HG03097 (cell line): Measurements from ENCODE around the gene R3HDM4.
"Not testable (repeated sequence)": the region's sequence is repeated elsewhere in the genome, so short reads cannot be mapped to it uniquely, and the experiment has no call there.

Experiments used
- ATAC-seq: cut with Tn5 transposase; IDR thresholded peaks from one replicate; pipeline ENCODE4 v1.9.1; 2021; ENCODE audit not compliant: unreplicated experiment, low FRiP score

Gene R3HDM4

GRCh38 chr19:913080-913748 is at the start of gene R3HDM4:
R3HDM4 (minus strand) TSS chr19:913219; CDS start chr19:913157, 62 bp downstream.
- ATAC-seq: peak; percentile 48

- ATAC-seq: no peak
These were observed 49.0 kb upstream of the R3HDM4 start for GRCh38 chr19:961866-962620.

DNA sequence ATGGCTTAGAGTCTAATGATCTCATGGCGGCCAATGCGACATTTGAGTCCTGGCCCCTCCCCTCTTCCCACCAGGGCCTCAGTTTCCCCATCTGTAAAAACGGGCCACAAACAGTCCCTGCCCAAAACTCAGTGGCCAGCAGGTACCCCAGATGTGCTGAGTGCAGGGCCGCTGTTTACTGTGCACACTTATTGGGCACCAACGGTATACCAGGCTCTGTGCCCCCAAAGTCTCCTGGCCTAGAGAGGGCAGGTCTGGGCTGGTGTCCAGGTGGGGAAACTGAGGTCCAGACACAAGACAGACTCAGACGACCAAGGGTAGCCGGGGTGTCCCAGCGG is 47.6 kb upstream of the R3HDM4 start:
- ATAC-seq: no peak

- no peak for ATAC-seq
These were observed 47.0 kb upstream of the R3HDM4 start for GRCh38 chr19:960020-960419.

GRCh38 chr19:958967-959855 is 46.2 kb upstream of the R3HDM4 start:
- no peak for ATAC-seq

- not testable (repeated sequence) for ATAC-seq
These were observed 44.6 kb upstream of the R3HDM4 start for GRCh38 chr19:957578-957977.

GRCh38 chr19:956766-957440 is 43.9 kb upstream of the R3HDM4 start:
- ATAC-seq: no peak

DNA sequence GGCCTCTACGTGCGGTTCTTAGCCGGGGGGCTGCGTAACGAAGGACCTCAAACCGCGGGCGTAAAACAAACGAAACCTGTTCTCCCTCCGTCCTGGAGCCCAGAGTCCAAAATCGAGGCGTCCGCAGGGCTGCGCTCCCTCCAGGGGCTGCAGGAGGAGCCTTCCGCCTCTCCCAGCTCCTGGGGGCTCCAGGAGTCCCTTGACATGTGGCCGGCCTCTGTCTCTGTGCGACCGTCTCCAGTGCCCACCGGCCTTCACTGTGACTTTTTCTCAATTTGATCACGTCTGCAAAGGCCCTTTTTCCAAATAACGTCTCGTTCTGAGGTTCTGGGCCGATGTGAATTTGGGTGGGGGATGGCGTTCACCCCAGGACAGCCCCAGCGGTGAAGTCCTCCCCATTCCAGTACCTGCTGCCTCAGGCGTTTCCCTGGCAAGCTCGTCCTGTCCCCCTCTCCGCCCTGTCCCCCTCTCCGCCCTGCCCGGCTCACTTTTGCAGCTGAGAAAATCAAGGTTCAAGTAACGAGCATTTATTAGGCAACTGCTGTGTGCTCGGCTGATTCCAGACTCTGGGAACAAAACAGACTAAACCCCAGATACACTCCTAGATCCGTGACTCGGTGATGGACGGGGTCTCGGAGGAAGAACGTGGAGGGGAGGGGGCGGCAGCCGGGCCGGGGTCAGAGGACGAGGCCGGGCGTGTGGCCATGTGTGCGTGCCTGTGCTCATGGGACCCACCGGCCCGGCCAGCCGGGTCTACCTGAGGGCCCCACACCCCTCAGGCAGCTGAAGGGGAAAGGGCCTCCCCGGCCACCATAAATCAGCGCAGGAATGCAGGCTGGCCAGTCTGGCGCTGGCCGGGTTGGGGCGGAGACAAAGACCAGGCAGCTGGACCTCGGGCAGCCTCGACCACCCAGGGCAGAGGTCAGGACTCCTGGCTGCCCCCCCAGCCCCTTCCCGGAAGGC is 43.1 kb upstream of the R3HDM4 start:
- no peak for ATAC-seq

GRCh38 chr19:954672-955494 is 41.9 kb upstream of the R3HDM4 start:
- ATAC-seq: no peak

- ATAC-seq: no peak
These were observed 41.3 kb upstream of the R3HDM4 start for GRCh38 chr19:954272-954671.

- ATAC-seq: no peak
These were observed 40.6 kb upstream of the R3HDM4 start for GRCh38 chr19:953445-954271.

- no peak for ATAC-seq
These were observed 39.8 kb upstream of the R3HDM4 start for GRCh38 chr19:952680-953444.

DNA sequence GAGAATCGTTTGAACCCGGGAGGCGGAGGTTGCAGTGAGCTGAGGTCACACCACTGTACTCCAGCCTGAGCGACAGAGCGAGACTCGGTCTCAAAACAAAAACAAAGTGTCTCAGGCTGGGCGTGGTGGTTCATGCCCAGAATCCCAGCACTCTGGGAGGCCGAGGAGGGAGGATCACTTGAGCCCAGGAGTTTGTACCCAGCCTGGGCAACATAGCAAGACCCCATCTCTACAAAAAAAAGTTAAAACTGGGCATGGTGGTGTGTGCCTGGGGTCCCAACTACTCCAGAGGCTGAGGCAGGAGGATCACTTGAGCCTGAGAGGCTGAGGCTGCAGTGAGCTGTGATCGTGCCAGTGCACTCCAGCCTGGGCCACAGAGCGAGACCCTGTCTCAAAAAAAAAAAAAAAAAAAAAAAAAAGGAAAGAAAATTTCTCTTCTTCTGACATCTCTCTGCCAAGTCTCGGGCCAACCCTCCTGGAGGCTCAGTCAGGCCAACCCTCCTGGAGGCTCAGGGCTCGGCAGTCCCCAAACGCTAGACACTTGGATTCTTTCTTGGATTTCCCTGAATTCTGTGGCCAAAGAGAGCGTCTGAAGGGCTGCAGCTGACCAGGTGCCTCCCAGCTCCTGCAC is 39.1 kb upstream of the R3HDM4 start:
- no peak for ATAC-seq

DNA sequence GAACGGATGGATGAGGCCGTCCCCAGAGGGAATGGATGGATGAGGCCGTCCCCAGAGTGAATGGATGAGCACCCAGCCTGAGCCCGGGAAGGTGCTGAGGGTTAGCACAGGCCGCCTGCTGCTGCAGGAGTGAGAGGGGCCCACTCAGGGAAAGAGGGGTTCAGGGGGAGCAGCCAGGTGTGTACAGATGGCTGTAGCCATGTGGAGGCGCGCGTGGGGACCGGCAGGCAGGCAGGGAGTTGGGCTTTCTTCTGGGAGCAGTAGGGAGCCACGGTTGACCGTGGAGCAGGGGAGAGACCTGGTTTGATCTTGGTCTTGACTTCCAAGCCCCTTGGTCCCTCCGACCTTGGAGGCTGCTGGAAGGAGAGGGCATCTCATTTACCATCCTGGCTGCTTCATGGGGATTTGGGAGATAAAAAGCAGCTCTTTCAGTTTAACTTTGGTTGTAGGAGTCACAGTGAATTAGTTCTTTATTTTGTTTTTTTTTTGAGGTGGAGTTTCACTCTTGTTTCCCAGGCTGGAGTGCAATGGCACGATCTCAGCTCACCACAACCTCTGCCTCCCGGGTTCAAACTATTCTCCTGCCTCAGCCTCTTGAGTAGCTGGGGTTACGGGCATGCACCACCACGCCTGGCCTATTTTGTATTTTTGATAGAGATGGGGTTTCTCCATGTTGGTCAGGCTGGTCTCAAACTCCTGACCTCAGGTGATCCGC is 37.5 kb upstream of the R3HDM4 start:
- ATAC-seq: no peak

DNA sequence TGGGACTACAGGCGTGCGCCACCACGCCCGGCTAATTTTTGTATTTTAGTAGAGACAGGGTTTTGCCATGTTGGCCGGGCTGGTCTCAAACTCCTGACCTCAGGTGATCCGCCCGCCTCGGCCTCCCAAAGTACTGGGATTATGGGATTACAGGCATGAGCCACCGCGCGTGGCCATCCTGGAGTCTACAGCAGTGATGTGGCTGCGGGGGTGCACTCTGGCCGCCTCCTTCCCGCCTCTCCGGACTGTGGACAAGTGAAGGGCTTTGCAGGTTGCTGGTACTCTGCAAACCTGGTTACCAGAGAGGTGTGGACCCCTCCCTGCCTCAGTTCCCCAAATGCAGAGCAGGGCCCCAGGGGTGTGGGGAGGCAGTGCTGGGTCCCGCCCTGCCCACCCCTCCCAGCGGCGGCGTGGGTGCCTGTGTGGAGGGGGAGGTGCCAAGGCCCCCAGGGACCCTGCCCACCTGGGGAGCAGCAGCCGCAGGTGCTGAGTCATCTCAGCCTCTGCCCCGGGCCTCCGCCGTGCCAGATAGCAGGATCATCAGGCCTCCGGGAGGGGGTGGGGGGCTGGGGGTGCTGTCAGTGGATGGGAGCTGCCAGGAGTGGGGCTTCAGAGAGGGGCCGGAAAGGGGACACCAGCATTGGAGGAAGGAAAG is 36.0 kb upstream of the R3HDM4 start:
- no peak for ATAC-seq
